ENCODE results near the gene SUPT7L. TPM values are rescaled to one million over a fixed set of nuclear protein-coding genes. Genes with fewer than 3 reads are reported as not detected.

Gene SUPT7L
- total and polyA plus RNA-seq, 2 of the 13 experiments (the other 11 are each of a cell fraction or from before 2014, with no cell fraction given), result 32.9 to 77.5 TPM

DNA sequence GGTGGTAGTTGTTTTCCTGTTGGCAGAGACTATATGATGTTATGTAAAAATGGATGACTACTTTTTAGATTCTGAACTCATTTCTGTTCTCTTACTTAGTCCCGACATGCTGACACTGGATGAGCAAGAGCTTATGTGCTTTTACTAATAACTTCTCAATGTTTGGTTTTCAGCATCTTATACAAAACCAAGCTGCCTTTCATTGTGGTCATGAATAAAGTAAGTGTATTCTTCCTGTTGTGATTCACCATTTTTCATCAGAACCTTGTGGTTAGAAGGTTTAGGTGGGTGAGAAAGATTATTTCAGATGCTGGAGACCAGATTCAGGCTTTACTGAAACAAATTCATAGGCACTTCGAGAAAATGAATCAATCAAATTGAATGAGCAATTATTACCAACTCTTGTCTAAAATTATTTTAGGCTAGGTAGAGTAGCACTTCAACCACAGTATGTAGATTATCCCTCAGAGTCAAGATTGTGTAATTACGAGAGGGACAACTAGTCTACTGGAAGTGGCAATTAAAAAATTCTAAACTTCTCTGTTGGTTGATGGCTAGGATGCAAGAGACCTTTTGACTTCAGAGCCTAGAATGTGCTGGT, 25.3 kb downstream of the SUPT7L start:
- Histone ChIP-seq H3K4me3 (replicated peaks in 1 of 3; ENCODE audit: insufficient read depth in 1 of 3, low read depth in 2 of 3, low read length in 3 of 3) (no peak overlapping the region), H3K79me2 (ENCODE audit: insufficient read depth, low read length) (no peaks in the 10 kb centered on the region), H3K9ac (ENCODE audit: insufficient read depth, low read depth, low read length) (no peak overlapping the region), H4K20me1 (ENCODE audit: insufficient read depth, low read length) (no peaks in the 10 kb centered on the region), H3K4me1 (ENCODE audit: insufficient read depth, low read length) (no peaks in the 10 kb centered on the region), H3K27ac (ENCODE audit: extremely low read length, insufficient read depth, low read length) (no peak overlapping the region), H2AFZ (ENCODE audit: low read length) (no peak overlapping the region), H3K27me3 (ENCODE audit: control insufficient read depth in 1 of 2, insufficient read depth in 2 of 2, low read length in 2 of 2) (no peaks in the 10 kb centered on the region), H3K9me3 (ENCODE audit: low read length) (no peaks in the 10 kb centered on the region), H3K36me3 (replicated peaks in 1 of 2; ENCODE audit: control insufficient read depth in 1 of 2, insufficient read depth in 2 of 2, low read length in 2 of 2) (peaks cover 46 to 78% of the 10 kb centered on the region in 2 experiments), H3K4me2 (ENCODE audit: low read depth, low read length) (no peak overlapping the region)
- FAIRE-seq (no peak), DNase-seq (ENCODE audit: low spot score) (no peak), ATAC-seq (no peak)
- TF ChIP-seq, protein P1, sequence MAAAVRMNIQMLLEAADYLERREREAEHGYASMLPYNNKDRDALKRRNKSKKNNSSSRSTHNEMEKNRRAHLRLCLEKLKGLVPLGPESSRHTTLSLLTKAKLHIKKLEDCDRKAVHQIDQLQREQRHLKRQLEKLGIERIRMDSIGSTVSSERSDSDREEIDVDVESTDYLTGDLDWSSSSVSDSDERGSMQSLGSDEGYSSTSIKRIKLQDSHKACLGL (CRISPR knock-in tag; IDR thresholded peaks at IDR 0.05), result no peak
- TF ChIP-seq, protein P2, sequence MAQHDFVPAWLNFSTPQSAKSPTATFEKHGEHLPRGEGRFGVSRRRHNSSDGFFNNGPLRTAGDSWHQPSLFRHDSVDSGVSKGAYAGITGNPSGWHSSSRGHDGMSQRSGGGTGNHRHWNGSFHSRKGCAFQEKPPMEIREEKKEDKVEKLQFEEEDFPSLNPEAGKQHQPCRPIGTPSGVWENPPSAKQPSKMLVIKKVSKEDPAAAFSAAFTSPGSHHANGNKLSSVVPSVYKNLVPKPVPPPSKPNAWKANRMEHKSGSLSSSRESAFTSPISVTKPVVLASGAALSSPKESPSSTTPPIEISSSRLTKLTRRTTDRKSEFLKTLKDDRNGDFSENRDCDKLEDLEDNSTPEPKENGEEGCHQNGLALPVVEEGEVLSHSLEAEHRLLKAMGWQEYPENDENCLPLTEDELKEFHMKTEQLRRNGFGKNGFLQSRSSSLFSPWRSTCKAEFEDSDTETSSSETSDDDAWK (CRISPR knock-in tag; IDR thresholded peaks at IDR 0.05), result no peak
- TF ChIP-seq, protein P3, sequence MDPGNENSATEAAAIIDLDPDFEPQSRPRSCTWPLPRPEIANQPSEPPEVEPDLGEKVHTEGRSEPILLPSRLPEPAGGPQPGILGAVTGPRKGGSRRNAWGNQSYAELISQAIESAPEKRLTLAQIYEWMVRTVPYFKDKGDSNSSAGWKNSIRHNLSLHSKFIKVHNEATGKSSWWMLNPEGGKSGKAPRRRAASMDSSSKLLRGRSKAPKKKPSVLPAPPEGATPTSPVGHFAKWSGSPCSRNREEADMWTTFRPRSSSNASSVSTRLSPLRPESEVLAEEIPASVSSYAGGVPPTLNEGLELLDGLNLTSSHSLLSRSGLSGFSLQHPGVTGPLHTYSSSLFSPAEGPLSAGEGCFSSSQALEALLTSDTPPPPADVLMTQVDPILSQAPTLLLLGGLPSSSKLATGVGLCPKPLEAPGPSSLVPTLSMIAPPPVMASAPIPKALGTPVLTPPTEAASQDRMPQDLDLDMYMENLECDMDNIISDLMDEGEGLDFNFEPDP (CRISPR knock-in tag; conservative IDR thresholded peaks at IDR 0.05), result no peak
- no peak for TF ChIP-seq ZNF775 (CRISPR knock-in tag; IDR thresholded peaks at IDR 0.05; ENCODE audit: borderline replicate concordance)
- no peak for TF ChIP-seq PLRG1 (conservative IDR thresholded peaks at IDR 0.05)
- no peak for TF ChIP-seq HOXA9 (CRISPR knock-in tag; IDR thresholded peaks at IDR 0.05; ENCODE audit: borderline replicate concordance)
- no peak for TF ChIP-seq NFKB2 (CRISPR knock-in tag; IDR thresholded peaks at IDR 0.05; ENCODE audit: borderline replicate concordance)
- no peak for TF ChIP-seq ZNF205 (CRISPR knock-in tag; IDR thresholded peaks at IDR 0.05)
- no peak for TF ChIP-seq ZNF143 (CRISPR knock-in tag; IDR thresholded peaks at IDR 0.05)
- TF ChIP-seq ZSCAN22 (CRISPR knock-in tag; IDR thresholded peaks at IDR 0.05), result no peak
- TF ChIP-seq, protein P4, sequence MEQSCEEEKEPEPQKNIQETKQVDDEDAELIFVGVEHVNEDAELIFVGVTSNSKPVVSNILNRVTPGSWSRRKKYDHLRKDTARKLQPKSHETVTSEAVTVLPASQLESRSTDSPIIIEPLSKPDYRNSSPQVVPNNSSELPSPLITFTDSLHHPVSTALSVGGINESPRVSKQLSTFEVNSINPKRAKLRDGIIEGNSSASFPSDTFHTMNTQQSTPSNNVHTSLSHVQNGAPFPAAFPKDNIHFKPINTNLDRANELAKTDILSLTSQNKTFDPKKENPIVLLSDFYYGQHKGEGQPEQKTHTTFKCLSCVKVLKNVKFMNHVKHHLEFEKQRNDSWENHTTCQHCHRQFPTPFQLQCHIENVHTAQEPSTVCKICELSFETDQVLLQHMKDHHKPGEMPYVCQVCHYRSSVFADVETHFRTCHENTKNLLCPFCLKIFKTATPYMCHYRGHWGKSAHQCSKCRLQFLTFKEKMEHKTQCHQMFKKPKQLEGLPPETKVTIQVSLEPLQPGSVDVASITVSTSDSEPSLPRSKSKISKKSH (CRISPR knock-in tag; IDR thresholded peaks at IDR 0.05; ENCODE audit: borderline replicate concordance), result no peak
- no peak for TF ChIP-seq ZNF672 (CRISPR knock-in tag; IDR thresholded peaks at IDR 0.05)
- no peak for TF ChIP-seq ZNF790 (CRISPR knock-in tag; IDR thresholded peaks at IDR 0.05; ENCODE audit: borderline replicate concordance)
- TF ChIP-seq ADNP (CRISPR knock-in tag; IDR thresholded peaks at IDR 0.05), result no peak
- TF ChIP-seq ZBTB1 (CRISPR knock-in tag; IDR thresholded peaks at IDR 0.05; ENCODE audit: borderline replicate concordance), result no peak
- no peak for TF ChIP-seq LCORL (IDR thresholded peaks at IDR 0.05)
- TF ChIP-seq LCORL (CRISPR knock-in tag; IDR thresholded peaks at IDR 0.05), result no peak
- no peak for TF ChIP-seq CHCHD3 (CRISPR knock-in tag; IDR thresholded peaks at IDR 0.05)
- no peak for TF ChIP-seq SIX4 (CRISPR knock-in tag; IDR thresholded peaks at IDR 0.05)
- POLR2A ChIA-PET, result no interaction called here
- in situ Hi-C loops (cut with HindIII; ENCODE audit: extremely low pct_ligation_motif_present, low pct_unique_long_range_greater_than_20kb), result no loop called here
- WGBS (ENCODE audit: low lambda C conversion rate), result 90% methylated on average over 3 of the region's 3 CpGs
- intact Hi-C loops (cut with micrococcal nuclease; ENCODE audit: unreplicated experiment), result no loop called here
- BruUV-seq (replicated peaks), result no TSS peak
- CTCF ChIA-PET (ENCODE audit: low intra/inter-chr PET ratio, low total read pairs), result no interaction called here
